HG02884 (cell line): ENCODE data around the gene FNDC3B.

Experiments
- ATAC-seq: cut with Tn5 transposase; IDR thresholded peaks from one replicate; pipeline ENCODE4 v1.9.1; 2021; ENCODE audit warnings: mild to moderate bottlenecking, moderate library complexity; ENCODE audit not compliant: unreplicated experiment

FNDC3B gene

GRCh38 chr3:172376402-172376801, 337.0 kb downstream of the FNDC3B start:
- ATAC-seq = no peak

DNA sequence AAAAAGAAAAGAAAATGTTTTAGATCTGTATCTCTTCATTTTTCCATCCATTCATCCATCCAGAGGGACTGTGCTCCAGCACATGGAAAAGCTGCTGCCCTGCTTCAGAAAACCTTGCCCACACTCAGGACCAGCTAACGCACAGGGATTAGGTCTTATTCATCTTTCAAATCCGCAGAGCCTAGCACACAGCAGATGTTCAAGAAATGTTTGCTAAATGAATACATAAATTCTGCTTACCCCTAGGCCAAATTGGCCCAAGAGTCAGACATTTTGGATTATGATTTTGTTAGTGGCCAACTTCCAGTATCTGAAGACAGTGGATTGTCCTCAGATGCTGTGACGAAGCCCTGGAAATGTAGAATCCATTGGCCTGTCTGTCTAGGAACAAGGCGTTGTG, 337.5 kb downstream of the FNDC3B start:
- no peak for ATAC-seq

- no peak for ATAC-seq
Observed at GRCh38 chr3:172378439-172378838, 339.1 kb downstream of the FNDC3B start.

DNA sequence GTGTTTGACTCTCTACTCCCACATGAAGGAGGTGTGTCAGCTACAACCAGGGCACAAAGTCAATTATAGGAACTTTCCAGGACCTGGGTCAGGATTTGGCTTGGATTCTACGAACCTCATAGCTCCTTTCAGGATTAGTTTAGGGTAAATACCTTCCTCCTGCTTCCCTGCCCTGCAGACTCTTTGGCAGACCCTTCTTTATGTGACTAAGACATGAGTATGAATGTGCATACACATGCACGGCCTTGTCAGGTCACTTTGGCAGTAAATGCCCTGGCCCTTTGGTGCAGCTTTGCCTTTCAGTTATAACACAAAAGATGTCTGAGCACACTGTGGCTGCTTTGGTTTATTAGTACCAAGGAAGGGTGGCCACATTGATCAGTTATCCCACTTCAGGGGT, 340.0 kb downstream of the FNDC3B start:
- no peak for ATAC-seq

- ATAC-seq = no peak
Observed at GRCh38 chr3:172380632-172381031, 341.3 kb downstream of the FNDC3B start.

DNA sequence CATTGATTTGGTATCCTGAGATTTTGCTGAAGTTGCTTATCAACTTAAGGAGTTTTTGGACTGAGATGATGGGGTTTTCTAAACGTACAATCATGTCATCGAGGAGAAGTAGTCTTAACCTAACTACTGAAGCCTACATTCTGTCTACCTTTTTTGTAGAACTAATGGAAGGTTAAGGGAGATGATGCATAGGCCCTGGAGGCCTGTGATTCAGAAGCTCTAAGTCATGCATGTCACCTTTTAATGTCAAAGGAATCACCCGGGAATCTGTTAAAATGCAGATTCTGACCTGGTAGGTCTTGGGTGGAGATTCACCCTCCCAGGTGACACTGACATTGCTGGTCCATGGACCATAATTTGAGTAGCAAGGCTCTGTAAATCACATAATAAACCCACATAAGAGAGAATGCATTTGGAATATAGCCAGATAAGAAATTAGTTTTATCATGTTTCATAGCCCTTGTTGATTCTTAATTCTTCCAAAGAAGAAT, 344.0 kb downstream of the FNDC3B start:
- ATAC-seq = no peak

GRCh38 chr3:172384836-172385235, 345.5 kb downstream of the FNDC3B start:
- no peak for ATAC-seq

DNA sequence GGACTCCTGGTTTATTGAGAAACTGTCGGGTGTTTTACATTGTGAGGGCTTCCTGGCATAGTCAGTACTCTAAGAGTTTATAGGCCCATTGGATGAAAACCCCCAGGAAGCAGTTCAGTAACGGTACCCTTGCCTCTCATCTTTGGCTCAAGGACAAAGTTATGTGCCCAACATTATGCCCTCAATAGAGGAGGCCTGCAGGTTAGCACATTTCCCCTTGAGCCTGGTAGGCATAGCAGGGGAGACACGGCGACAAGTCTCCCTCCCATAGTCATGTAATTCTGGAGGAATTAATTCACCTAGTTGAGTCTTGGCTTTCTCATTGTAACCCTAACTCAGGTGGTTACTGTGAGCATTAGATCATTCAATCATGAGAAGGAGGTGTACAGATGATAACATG, 348.4 kb downstream of the FNDC3B start:
- ATAC-seq = no peak

GRCh38 chr3:172388412-172389078, 349.2 kb downstream of the FNDC3B start:
- no peak for ATAC-seq

- ATAC-seq = no peak
Observed at GRCh38 chr3:172390792-172391191, 351.4 kb downstream of the FNDC3B start.

- ATAC-seq = no peak
Observed at GRCh38 chr3:172391592-172392302, 352.4 kb downstream of the FNDC3B start.

GRCh38 chr3:172394692-172395091, 355.3 kb downstream of the FNDC3B start:
- no peak for ATAC-seq

GRCh38 chr3:172396400-172396799, 357.0 kb downstream of the FNDC3B start:
- no peak for ATAC-seq

DNA sequence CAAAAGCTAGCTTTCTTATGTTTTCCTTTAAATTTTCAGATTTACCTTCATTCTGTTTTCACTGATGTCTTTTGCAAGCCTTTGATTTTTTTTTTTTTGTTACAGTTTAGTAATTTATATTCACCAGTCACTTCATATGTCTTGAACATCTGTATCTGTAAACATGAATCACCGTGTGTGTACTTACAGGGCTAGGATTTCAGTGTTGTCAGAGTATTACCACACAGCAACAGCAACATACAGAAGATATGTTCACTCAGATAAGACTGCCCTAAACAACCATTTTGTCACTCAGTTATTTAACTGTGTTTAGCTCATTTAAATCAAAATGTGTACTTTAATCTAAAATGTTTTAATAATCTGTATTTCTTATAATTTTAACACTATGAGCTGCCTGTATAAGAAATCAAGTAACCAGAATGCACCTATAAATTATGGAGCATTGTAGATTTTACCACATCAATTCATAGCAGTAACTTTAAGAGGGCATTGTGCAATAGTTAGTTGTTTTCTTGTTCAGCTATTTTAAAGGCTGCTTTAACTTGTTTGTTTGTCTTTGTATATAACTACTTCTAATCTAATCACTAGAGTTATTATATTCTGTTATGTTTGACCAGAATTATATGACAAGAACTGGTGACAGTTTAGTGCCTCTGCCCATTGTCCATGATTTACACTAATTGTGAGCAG, 358.5 kb downstream of the FNDC3B start:
- no peak for ATAC-seq

- ATAC-seq = no peak
Observed at GRCh38 chr3:172398484-172398883, 359.1 kb downstream of the FNDC3B start.

GRCh38 chr3:172402090-172402489, 362.7 kb downstream of the FNDC3B start:
- no peak for ATAC-seq

- no peak for ATAC-seq
Observed at GRCh38 chr3:172402892-172403643, 363.7 kb downstream of the FNDC3B start.

- no peak for ATAC-seq
Observed at GRCh38 chr3:172404237-172404962, 365.0 kb downstream of the FNDC3B start.

GRCh38 chr3:172405914-172406313, 366.5 kb downstream of the FNDC3B start:
- ATAC-seq = no peak

DNA sequence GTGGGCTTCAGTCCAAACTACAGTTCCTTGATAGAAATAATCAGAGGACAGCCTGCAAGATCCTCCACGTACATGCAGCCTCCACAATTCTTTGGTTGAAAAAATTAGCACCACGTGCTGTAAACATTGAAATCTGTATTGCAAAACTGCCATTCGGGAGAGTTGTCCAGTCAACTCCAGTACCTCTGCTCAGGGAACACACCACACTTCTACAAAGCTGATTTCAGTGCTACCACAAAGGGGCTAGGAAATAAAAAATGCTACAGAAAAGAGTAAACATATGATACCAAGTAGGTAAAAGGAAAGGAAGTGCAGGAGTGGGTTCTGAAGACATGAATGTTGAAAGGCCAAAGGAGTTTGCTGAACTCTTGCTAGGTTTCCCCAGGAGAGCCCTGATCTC, 368.5 kb downstream of the FNDC3B start:
- no peak for ATAC-seq
